SK-N-SH treated with all-trans-retinoic acid at 6 μM for 48 hours (cell line): ENCODE results near the gene RTN4RL2.

ENCODE experiments used
- ATAC-seq: fragments of 200-7000 bp; cut with Tn5 transposase; 3 replicates; pipeline ENCODE4 v1.9.1; 2020; ENCODE audit warnings: mild to moderate bottlenecking, moderate library complexity
- BACH2 ChIP-seq: fragments of 250-450 bp; sonication (Bioruptor Pico); IDR thresholded peaks from 2 replicates; pipeline ENCODE4 v1.9.0; 2021; ENCODE audit warnings: mild to moderate bottlenecking, borderline replicate concordance
- CREB5 ChIP-seq: fragments of 250-450 bp; sonication (Bioruptor Pico); IDR thresholded peaks from 2 replicates; pipeline ENCODE4 v1.5.1; 2020; ENCODE audit warnings: low read depth, mild to moderate bottlenecking, moderate library complexity
- CSDC2 ChIP-seq: fragments of 250-450 bp; sonication (Bioruptor Pico); IDR thresholded peaks from 2 replicates; pipeline ENCODE4 v1.5.0; 2020; ENCODE audit warnings: mild to moderate bottlenecking, moderate library complexity
- ESRRG ChIP-seq: fragments of 250-450 bp; sonication (Bioruptor Pico); IDR thresholded peaks from 2 replicates; pipeline ENCODE4 v1.6.1; 2021; ENCODE audit warnings: mild to moderate bottlenecking
- GLIS3 ChIP-seq: fragments of 250-450 bp; sonication (Bioruptor Pico); IDR thresholded peaks from 2 replicates; pipeline ENCODE4 v1.5.0; 2020; ENCODE audit warnings: mild to moderate bottlenecking, moderate library complexity
- ISL1 ChIP-seq: fragments of 250-450 bp; sonication (Bioruptor Pico); IDR thresholded peaks from 2 replicates; pipeline ENCODE4 v2.1.2; 2022; ENCODE audit warnings: mild to moderate bottlenecking, moderate library complexity
- OSR1 ChIP-seq: fragments of 250-450 bp; sonication (Bioruptor Pico); IDR thresholded peaks from 2 replicates; pipeline ENCODE4 v1.8.0; 2022; ENCODE audit warnings: moderate library complexity, mild to moderate bottlenecking, inconsistent platforms
- PATZ1 ChIP-seq: fragments of 250-450 bp; sonication (Bioruptor Pico); IDR thresholded peaks from 2 replicates; pipeline ENCODE4 v1.8.0; 2020; ENCODE audit warnings: mild to moderate bottlenecking, moderate library complexity, borderline replicate concordance
- POU6F1 ChIP-seq: fragments of 250-450 bp; sonication (Bioruptor Pico); IDR thresholded peaks from 2 replicates; pipeline ENCODE4 v1.8.0; 2021; ENCODE audit warnings: low read depth, mild to moderate bottlenecking, moderate library complexity, borderline replicate concordance
- PPARA ChIP-seq: fragments of 250-450 bp; sonication (Bioruptor Pico); IDR thresholded peaks from 2 replicates; pipeline ENCODE4 v1.5.0; 2020; ENCODE audit warnings: mild to moderate bottlenecking, borderline replicate concordance
- RARB ChIP-seq: fragments of 250-450 bp; sonication (Bioruptor Pico); IDR thresholded peaks from 2 replicates; pipeline ENCODE4 v1.8.0; 2021; ENCODE audit warnings: mild to moderate bottlenecking, moderate library complexity
- SNAI2 ChIP-seq: fragments of 250-450 bp; sonication (Bioruptor Pico); IDR thresholded peaks from 2 replicates; pipeline ENCODE4 v1.5.0; 2020; ENCODE audit warnings: mild to moderate bottlenecking, moderate library complexity
- TCF4 ChIP-seq: fragments of 250-450 bp; sonication (Bioruptor Pico); IDR thresholded peaks from 2 replicates; pipeline ENCODE4 v1.8.0; 2021; ENCODE audit warnings: mild to moderate bottlenecking, moderate library complexity, borderline replicate concordance
- TOX ChIP-seq: fragments of 250-450 bp; sonication (Bioruptor Pico); IDR thresholded peaks from 2 replicates; pipeline ENCODE4 v1.8.0; 2021; ENCODE audit warnings: mild to moderate bottlenecking, moderate library complexity, borderline replicate concordance
- TSHZ2 ChIP-seq: fragments of 250-450 bp; sonication (Bioruptor Pico); IDR thresholded peaks from 2 replicates; pipeline ENCODE4 v1.5.0; 2020; ENCODE audit warnings: mild to moderate bottlenecking, moderate library complexity
- ZC3H10 ChIP-seq: fragments of 250-450 bp; sonication (Bioruptor Pico); IDR thresholded peaks from 2 replicates; pipeline ENCODE4 v1.5.1; 2021; ENCODE audit warnings: mild to moderate bottlenecking, moderate library complexity
- ZFP3 ChIP-seq: fragments of 250-450 bp; sonication (Bioruptor Pico); IDR thresholded peaks from 2 replicates; pipeline ENCODE4 v1.5.0; 2020; ENCODE audit warnings: mild to moderate bottlenecking, moderate library complexity
- ZNF565 ChIP-seq: fragments of 450-650 bp; formaldehyde crosslinking; conservative IDR thresholded peaks from 2 replicates; pipeline ENCODE4 v1.5.0; 2020; ENCODE audit warnings: low read depth, mild to moderate bottlenecking, moderate library complexity
- ZNF70 ChIP-seq: fragments of 450-650 bp; formaldehyde crosslinking; IDR thresholded peaks from 2 replicates; pipeline ENCODE4 v1.5.0; 2020; ENCODE audit warnings: mild to moderate bottlenecking, moderate library complexity
- ZNF8 ChIP-seq: fragments of 450-650 bp; formaldehyde crosslinking; IDR thresholded peaks from 2 replicates; pipeline ENCODE4 v1.5.0; 2020; ENCODE audit warnings: mild to moderate bottlenecking, moderate library complexity

The RTN4RL2 gene

GRCh38 chr11:57500515-57500914 lies 40.2 kb downstream of the RTN4RL2 start:
- no peak for ATAC-seq
- TF ChIP-seq ZC3H10, result no peak

- no peak for ATAC-seq
- no peak for TF ChIP-seq PPARA (CRISPR knock-in tag)
- TF ChIP-seq ZNF565 (CRISPR knock-in tag), result no peak
- no peak for TF ChIP-seq TCF4 (CRISPR knock-in tag)
- TF ChIP-seq RARB (CRISPR knock-in tag), result no peak
- no peak for TF ChIP-seq ZNF70 (CRISPR knock-in tag)
- no peak for TF ChIP-seq ZFP3 (CRISPR knock-in tag)
These were observed 40.6 kb downstream of the RTN4RL2 start for GRCh38 chr11:57500926-57501325.

- ATAC-seq, result no peak
- TF ChIP-seq ZFP3 (CRISPR knock-in tag), result no peak
- no peak for TF ChIP-seq ZNF8 (CRISPR knock-in tag)
- TF ChIP-seq SNAI2 (CRISPR knock-in tag), result no peak
These were observed 41.6 kb downstream of the RTN4RL2 start for GRCh38 chr11:57501953-57502352.

- ATAC-seq, result no peak
- TF ChIP-seq TCF4 (CRISPR knock-in tag), result no peak
- no peak for TF ChIP-seq RARB (CRISPR knock-in tag)
- TF ChIP-seq POU6F1, result no peak
- no peak for TF ChIP-seq OSR1 (CRISPR knock-in tag)
- no peak for TF ChIP-seq PATZ1 (CRISPR knock-in tag)
- TF ChIP-seq GLIS3 (CRISPR knock-in tag), result no peak
- TF ChIP-seq CREB5 (CRISPR knock-in tag), result no peak
- TF ChIP-seq ZC3H10, result no peak
- TF ChIP-seq TSHZ2 (CRISPR knock-in tag), result no peak
- TF ChIP-seq CSDC2 (CRISPR knock-in tag), result no peak
- no peak for TF ChIP-seq ZNF70 (CRISPR knock-in tag)
- TF ChIP-seq ZNF8 (CRISPR knock-in tag), result no peak
- TF ChIP-seq TOX (CRISPR knock-in tag), result no peak
- TF ChIP-seq ESRRG (CRISPR knock-in tag), result no peak
These were observed 42.0 kb downstream of the RTN4RL2 start for GRCh38 chr11:57502376-57502775.

GRCh38 chr11:57502870-57503269 lies 42.5 kb downstream of the RTN4RL2 start:
- no peak for ATAC-seq
- TF ChIP-seq PATZ1 (CRISPR knock-in tag), result no peak
- no peak for TF ChIP-seq BACH2 (CRISPR knock-in tag)
- TF ChIP-seq ISL1, result no peak
- no peak for TF ChIP-seq ZC3H10
- TF ChIP-seq RARB (CRISPR knock-in tag), result no peak
- TF ChIP-seq CREB5 (CRISPR knock-in tag), result no peak
